Activated CD4-positive, alpha-beta T cell treated with anti-CD3 and anti-CD28 coated beads, Interleukin-2, Interleukin-4, amounts not matched to agents 100 ng/mL and 50 ng/mL, durations not matched to agents 16 hours and 8 hours (primary cell): ENCODE data around the gene VPS54.

ENCODE experiments used
- DNase-seq: peaks from one replicate; pipeline ENCODE4 v3.0.0-alpha.2; 2020; ENCODE audit warnings: low spot score

VPS54 gene

GRCh38 chr2:63898839-63899238 lies 120.4 kb downstream of the VPS54 start:
- no peak for DNase-seq

DNA sequence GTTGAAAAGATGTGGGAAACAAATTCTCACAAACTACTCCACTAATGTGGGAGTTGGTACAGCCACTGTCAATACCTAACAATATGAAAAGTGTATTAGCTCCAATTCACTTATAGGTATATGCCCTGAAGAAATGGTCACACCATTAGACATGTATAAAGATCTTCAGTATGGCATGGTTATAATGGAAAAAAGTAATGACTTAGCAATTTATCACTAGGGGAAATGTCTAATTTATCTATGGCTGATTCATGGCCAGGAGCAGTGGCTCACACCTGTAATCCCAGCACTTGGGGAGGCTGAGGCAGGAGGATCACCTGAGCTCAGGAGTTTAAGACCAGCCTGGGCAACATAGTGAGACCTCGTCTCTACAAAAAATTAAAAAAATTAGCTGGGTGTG lies 125.1 kb downstream of the VPS54 start:
- DNase-seq, result no peak

- DNase-seq, result no peak
Measured at GRCh38 chr2:63893163-63893562, 126.1 kb downstream of the VPS54 start.

- DNase-seq, result no peak
Measured at GRCh38 chr2:63891488-63892030, 127.7 kb downstream of the VPS54 start.

GRCh38 chr2:63890678-63891077 lies 128.6 kb downstream of the VPS54 start:
- DNase-seq, result no peak

- peak; percentile 44 for DNase-seq
Measured at GRCh38 chr2:63888490-63889402, 130.5 kb downstream of the VPS54 start.

DNA sequence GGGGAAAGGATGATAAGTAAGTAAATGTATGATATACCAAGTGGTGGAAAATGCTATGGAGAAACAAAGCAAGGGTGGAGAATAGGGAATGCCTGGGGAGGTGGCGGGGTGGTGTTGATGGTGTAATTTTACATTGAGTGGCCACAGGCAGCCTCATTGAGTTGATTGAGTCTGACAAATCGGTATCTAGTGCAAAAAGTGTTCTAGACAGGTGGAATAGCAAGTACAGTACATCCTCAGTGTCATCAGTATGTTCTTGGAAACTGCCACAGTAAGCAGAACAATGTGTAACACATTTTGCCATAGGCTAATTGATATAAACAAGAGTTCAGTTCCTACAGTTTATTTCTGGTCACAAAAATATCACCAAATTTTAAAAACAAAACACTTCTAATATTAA lies 131.2 kb downstream of the VPS54 start:
- DNase-seq, result no peak

GRCh38 chr2:63886445-63886844 lies 132.8 kb downstream of the VPS54 start:
- no peak for DNase-seq

DNA sequence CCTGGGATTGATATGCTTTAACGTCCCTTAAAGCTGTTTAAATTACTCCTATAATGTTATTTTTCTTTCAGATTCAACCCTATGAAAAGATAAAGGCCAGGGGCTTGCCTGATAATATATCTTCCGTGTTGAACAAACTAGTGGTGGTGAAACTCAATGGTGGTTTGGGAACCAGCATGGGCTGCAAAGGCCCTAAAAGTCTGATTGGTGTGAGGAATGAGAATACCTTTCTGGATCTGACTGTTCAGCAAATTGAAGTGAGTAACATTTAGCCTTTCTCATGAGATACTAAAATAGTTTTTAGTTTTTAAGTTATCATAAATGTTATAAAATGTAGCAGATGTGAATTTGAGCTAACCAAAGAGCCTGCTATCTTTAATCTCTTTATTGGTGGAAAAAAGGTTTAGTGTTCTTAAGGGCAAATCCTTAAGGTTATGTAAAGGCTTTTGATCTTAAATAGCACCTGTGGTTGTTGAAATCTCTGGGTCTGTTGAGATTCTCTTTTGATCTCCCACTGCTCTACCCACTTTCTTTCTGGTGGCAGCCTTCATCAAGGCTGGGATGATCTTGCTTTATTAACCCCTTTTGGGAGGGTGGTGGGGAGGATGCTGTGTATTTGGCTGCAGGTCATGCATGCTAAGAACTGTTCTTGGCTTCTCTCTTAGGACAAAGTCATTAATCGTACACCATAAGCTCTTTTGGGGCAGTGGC lies 136.7 kb downstream of the VPS54 start:
- peak; percentile 13 for DNase-seq

DNA sequence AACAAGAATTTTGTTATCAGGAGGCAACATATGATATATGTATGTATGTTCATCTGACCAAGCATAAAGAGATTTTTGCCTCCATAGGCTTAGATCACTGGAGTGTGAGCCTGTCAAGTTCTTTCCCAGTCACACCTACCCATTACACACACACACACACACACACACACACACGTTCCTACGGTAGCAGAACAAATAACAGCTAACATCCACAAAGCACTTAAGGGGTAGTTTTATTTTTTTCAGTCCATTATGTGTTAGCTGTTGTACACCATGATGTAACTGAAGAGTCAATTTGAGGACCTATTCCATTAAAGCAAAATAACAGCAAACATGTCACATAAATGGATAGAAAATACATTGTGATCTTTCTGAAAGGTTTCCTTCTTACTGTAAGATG lies 138.0 kb downstream of the VPS54 start:
- no peak for DNase-seq

DNA sequence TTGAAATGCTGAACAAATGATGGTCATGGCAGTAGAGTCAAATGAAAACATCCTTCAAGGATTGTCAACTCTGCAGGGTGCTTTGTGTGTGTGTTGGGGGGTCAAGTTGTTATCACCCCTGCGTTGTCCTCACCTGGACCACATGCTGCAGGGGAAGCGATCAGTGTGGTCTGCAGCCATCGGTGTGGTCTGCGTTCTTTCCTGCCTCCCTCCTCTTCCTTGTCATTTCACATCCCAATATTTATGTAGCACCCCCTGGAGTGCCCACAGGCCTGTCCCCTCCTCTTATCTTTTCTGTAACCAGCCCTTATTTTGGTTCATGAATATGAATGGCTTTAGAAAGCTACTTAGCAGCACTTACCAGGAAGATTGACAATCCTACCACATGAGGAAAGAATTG lies 138.6 kb downstream of the VPS54 start:
- no peak for DNase-seq

DNA sequence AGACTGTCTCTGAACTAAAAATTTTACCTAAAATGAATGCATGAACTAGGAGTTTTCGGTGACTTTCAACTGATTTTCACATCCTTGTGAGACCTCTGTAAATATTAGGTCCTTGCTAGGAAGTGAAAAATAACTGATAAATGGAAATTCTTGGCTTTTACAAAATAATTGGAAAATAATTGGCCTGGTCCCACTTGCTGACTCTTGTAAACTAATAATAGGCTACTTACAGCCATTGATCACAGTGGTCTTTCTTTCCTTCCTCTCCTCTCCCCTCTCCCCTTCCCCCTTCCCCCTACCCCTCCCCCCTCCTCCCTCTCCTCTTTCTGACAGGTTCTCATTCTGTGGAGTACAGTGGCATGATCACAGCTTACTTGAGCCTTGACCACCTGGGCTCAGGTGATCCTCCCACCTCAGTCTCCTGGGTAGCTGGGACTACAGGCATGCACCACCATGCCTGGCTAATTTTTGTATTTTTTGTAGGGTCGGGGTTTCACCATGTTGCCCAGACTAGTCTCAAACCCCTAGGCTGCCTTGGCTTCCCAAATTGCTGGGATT lies 139.3 kb downstream of the VPS54 start:
- no peak for DNase-seq

DNA sequence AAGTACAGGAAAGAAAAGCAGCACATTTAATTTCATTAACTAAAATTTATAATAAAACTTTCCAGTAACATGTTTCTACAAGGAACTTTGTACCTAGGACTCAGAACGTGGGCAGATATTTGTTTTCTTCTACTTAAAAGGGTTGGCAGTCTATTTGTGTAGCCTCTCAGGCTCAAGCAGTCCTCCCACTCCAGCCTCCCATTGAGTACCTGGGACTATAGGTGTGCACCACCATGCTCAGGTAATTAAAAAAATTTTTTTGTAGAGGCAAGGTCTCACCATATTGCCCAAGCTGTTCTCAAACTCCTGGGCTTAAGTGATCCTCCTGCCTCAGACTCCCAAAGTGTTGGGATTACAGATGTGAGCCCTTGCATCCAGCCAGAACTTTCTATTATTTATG lies 140.7 kb downstream of the VPS54 start:
- DNase-seq, result no peak

DNA sequence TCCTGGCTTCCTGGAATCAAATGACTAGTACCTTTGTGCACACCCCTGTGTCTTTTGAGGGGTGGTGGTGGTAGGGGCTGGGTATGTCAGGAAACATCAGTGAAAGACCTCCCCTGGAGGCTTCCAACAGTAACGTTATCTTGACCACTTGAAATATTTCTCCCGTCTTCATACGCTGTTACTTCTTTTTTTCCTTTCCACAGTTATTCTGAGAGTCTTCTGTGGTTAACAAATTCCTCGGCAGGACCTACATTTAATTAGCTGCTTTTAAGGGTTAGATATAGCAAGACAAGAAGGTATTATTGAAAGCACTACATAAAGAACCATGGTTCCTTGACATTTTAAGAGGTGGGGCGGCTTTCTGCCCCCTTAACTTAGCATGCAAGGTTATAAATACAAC lies 142.9 kb downstream of the VPS54 start:
- DNase-seq, result no peak

- DNase-seq, result no peak
Measured at GRCh38 chr2:63875559-63876245, 143.5 kb downstream of the VPS54 start.

GRCh38 chr2:63875131-63875527 lies 144.1 kb downstream of the VPS54 start:
- DNase-seq, result no peak

DNA sequence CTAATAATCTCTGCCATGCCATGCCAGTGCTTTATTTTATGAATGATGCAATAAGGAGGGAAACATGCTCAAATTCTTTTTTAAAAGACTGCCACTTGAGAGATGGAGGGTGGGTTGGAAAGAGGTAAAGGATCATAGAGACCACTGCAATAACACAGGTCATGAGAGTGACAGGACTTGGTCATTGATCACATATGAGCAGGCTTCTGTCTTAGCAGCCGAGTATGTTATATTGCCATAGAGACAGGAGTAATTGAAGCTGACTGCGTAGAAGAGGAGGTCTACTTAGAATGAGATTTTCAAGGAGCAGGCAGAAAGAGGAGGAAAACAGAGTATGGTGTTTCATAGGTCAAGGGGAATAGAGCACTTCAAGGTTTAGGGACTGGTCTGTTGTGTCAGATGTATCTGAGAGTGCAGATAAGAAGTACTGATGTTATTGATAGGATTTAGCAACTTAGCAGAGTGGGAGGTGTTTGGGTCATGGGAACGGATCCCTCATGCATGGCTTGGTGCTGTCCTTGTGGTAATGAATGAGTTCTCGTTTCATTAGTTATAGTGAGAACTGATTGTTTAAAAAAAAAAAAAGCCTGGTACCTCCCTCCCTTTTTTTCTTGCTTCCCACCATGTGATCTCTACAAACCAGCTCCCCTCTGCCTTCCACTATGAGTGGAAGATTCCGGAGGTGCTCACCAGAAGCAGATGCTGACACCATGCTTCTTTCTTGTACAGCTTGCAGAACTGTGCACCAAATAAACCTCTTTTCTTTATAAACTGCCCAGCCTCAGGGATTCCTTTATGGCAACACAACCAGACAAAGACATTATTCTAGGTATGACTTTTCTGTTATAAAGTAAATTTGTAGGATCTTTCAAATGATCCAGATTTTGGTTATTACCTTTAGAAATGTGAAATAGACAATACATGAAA lies 144.8 kb downstream of the VPS54 start:
- DNase-seq, result no peak

DNA sequence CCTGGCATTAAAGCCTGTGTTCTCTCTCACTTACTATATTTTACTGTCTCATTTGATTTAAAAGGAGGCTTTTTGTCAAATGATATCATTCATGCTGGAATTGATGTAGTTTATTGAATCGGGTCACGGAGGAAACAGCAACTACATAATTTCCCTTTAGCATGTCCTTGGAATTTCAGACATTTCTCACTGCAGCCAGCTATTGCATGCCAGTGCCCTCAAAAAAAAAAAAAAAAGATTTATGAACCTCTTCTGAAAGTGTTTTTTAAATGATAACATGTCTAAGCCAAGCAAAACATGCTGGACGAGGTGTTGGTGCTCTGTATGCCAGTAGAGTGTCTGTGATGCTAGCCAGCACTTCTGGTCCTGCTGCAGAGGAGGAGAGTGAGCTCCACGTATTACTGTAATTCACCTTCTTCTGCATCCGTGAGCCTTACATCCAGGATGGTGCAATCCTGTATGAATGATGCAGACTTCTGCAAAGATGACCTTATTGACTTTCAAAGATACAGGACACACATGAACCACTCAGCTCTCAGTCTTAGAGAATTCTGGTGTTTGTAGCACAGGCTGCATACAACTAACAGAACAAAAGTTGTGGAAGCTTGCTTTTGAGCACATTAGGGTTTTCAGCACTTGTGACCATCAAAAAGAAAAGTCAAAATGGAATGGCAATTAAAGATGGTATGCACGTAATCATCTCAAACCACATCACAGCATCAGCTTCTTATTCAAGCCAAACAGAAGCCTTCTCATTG lies 146.5 kb downstream of the VPS54 start:
- DNase-seq, result no peak

GRCh38 chr2:63871864-63872263 lies 147.4 kb downstream of the VPS54 start:
- DNase-seq, result no peak

DNA sequence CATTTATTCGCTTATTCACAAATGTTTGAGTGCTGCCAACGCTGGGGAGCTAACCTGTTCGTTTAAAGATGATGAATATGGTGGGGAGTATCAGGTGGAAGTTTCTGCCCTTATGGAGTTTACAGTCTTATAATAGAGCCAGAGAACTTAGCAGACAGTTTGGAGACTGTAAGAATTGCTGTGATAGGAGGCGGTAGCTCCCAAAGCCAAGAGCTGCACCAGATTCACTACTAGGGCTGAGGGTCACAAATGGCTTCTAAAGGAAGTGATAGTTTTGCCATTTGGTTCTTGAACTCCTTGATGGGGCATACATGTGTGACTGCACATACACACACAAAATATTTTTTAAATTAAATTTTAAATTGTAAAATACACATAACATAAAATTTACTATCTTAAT lies 148.5 kb downstream of the VPS54 start:
- DNase-seq, result no peak
